ENCODE data around the gene MRAP2.

The MRAP2 gene

DNA sequence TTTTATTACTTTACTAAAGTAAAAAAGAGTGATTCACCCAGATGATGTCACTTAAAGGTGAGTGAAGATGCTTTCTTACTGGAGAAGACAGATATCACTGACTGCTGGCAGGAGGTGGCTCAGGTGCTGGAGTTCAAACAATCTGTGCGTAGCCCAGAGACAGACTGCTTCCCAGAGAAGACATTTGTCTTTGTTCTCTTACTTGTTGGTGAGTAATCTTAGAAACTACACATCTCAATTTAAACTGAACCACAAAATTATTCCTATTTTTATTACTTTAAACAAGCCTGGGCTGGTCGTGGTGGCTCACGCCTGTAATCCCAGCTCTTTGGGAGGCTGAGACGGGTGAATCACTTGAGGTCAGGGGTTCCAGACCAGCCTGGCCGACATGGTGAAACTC lies 101.7 kb downstream of the MRAP2 start:
- no peak for DNase-seq (ENCODE audit: low read depth)

- no peak for DNase-seq (ENCODE audit: low read depth)
These were observed 102.9 kb downstream of the MRAP2 start for GRCh38 chr6:84136364-84137050.

GRCh38 chr6:84137051-84137375 lies 103.4 kb downstream of the MRAP2 start:
- DNase-seq (ENCODE audit: low read depth): no peak

- DNase-seq (ENCODE audit: low read depth): no peak
These were observed 104.5 kb downstream of the MRAP2 start for GRCh38 chr6:84137989-84138575.

DNA sequence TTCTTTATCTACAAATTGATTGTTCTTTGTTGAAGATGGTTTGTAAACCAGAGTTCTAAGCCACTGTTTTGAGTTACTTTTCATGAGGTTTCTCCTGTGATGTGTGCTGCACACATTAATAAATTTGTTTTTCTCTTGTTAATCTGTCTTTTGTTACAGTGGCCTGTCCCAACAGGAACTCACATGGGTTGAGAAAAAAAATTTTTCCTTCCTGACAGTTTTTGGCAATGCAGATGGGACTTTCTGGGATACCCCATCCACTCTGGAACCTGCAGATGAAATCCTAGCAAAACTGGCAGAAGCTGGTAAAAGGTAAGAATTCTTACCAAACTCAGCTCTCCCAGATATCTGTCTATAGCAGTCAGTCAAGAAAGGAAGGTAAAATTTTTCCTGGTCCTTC lies 105.7 kb downstream of the MRAP2 start:
- DNase-seq (ENCODE audit: low read depth): no peak
